Immature natural killer cell (primary cell): ENCODE measurements around the gene RTBDN. TPM values are rescaled to one million over a fixed set of nuclear protein-coding genes. Genes with fewer than 3 reads are reported as not detected.
A peak's percentile ranks its signal among the peaks of the same experiment; 100 is the strongest.
"Not testable (repeated sequence)": the region's sequence is repeated elsewhere in the genome, so short reads cannot be mapped to it uniquely, and the experiment has no call there.

Experiments used
- DNase-seq, 3 donors: peaks; one replicate each; pipeline ENCODE4 v3.0.0; 2022; ENCODE audit warnings: mixed read lengths in 1 of 3
- H3K27ac Mint-ChIP-seq, 6 donors: one replicate each; pipeline ENCODE4 v1.8.0; 2020; ENCODE audit warnings: mixed read lengths in 6 of 6, mild to moderate bottlenecking in 5 of 6, inconsistent platforms in 4 of 6, moderate library complexity in 3 of 6
- H3K27me3 Mint-ChIP-seq, 3 donors: one replicate each; pipeline ENCODE4 v1.8.0; 2020 to 2021; ENCODE audit warnings: low read depth in 3 of 3, mild to moderate bottlenecking in 3 of 3, mixed read lengths in 3 of 3, moderate library complexity in 3 of 3, inconsistent platforms in 1 of 3
- H3K36me3 Mint-ChIP-seq, 3 donors: one replicate each; pipeline ENCODE4 v1.8.0; 2020; ENCODE audit warnings: mixed read lengths in 3 of 3, inconsistent platforms in 2 of 3, mild to moderate bottlenecking in 2 of 3
- H3K4me1 Mint-ChIP-seq, 2 donors: one replicate each; pipeline ENCODE4 v1.8.0; 2020; ENCODE audit warnings: inconsistent platforms in 2 of 2, mild to moderate bottlenecking in 2 of 2, mixed read lengths in 2 of 2, moderate library complexity in 1 of 2
- H3K4me3 Mint-ChIP-seq, 5 donors: one replicate each; pipeline ENCODE4 v1.8.0; 2020; ENCODE audit warnings: mild to moderate bottlenecking in 5 of 5, mixed read lengths in 5 of 5, inconsistent platforms in 3 of 5, moderate library complexity in 3 of 5
- H3K9me3 Mint-ChIP-seq, 6 donors: one replicate each; pipeline ENCODE4 v1.8.0; 2020; ENCODE audit warnings: mild to moderate bottlenecking in 6 of 6, mixed read lengths in 6 of 6, inconsistent platforms in 4 of 6, moderate library complexity in 3 of 6
- polyA plus RNA-seq, 3 donors: library from polyadenylated mRNA; unstranded; fragments of 300-500 nt; fragmentation: Illumina TruSeq; gene quantifications; one replicate each; pipeline ENCODE4 v1.2.3, GENCODE V29; 2021

Gene RTBDN
- polyA plus RNA-seq, 3 donors from 2014 or later, result not detected

- Mint-ChIP-seq H3K27ac (no peak overlapping the region), H3K9me3 (no peaks in the 10 kb centered on the region), H3K4me3 (peak overlapping the region in 4 of 5 donors; percentile 75 to 87 (median 81))
Observed at GRCh38 chr19:12799742-12800465, 34.5 kb downstream of the RTBDN start.

GRCh38 chr19:12797607-12798006 is 36.8 kb downstream of the RTBDN start:
- not testable (repeated sequence) for H3K4me3 Mint-ChIP-seq, H3K36me3 Mint-ChIP-seq, DNase-seq, H3K9me3 Mint-ChIP-seq, H3K27ac Mint-ChIP-seq
- H3K4me1 Mint-ChIP-seq, result peaks cover 37 to 40% of the 10 kb centered on the region in 2 donors
- peaks cover 9 to 23% (median 20%) of the 10 kb centered on the region in 3 donors for H3K27me3 Mint-ChIP-seq

More at GRCh38 chr19:12799742-12800465, 34.5 kb downstream of the RTBDN start:
- Mint-ChIP-seq H3K4me1 (peaks cover 27 to 28% of the 10 kb centered on the region in 2 donors), H3K36me3 (no peaks in the 10 kb centered on the region), H3K27me3 (peaks cover 4 to 9% (median 8%) of the 10 kb centered on the region in 3 donors)
- DNase-seq, result no peak

DNA sequence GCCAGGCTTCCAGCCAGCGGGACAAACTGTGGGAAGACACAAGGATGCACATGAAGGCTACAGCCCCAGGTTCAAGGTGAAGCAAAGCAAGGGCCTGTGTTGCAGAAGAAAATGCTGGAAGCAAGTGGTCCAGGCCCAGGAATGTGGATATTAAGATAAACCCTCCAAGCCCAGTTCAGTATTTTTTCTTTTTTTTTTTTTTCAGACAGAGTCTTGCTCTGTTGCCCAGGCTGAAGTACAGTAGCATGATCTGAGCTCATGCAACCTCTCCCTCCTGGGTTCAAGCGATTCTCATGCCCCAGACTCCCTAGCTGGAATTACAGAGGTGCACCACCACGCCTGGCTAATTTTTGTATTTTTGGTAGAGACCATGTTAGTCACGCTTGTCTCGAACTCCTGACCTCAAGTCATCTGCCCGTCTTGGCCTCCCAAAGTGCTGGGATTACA is 37.2 kb downstream of the RTBDN start:
- H3K36me3 Mint-ChIP-seq, result no peaks in the 10 kb centered on the region
- H3K27ac Mint-ChIP-seq, result peak overlapping the region in 1 of 6 donors; percentile 34
- H3K27me3 Mint-ChIP-seq, result peaks cover 13 to 23% (median 23%) of the 10 kb centered on the region in 3 donors
- no peak overlapping the region for H3K4me3 Mint-ChIP-seq
- DNase-seq, result no peak
- no peaks in the 10 kb centered on the region for H3K9me3 Mint-ChIP-seq
- H3K4me1 Mint-ChIP-seq, result peaks cover 32 to 35% of the 10 kb centered on the region in 2 donors

- Mint-ChIP-seq H3K4me1 (peaks cover 27 to 33% of the 10 kb centered on the region in 2 donors), H3K36me3 (no peaks in the 10 kb centered on the region), H3K27me3 (peaks cover 20 to 30% (median 29%) of the 10 kb centered on the region in 3 donors), H3K9me3 (no peaks in the 10 kb centered on the region), H3K27ac (peak overlapping the region; percentile 14 to 92 (median 88)), H3K4me3 (peak overlapping the region; percentile 37 to 81 (median 71))
- peak; percentile 74 to 80 (median 78) for DNase-seq
Observed at GRCh38 chr19:12796146-12797071, 38.0 kb downstream of the RTBDN start.

GRCh38 chr19:12794971-12795381 is 39.4 kb downstream of the RTBDN start:
- H3K4me3 Mint-ChIP-seq, result peak overlapping the region in 3 of 5 donors; percentile 73 to 82 (median 80)
- H3K36me3 Mint-ChIP-seq, result no peaks in the 10 kb centered on the region
- H3K9me3 Mint-ChIP-seq, result no peaks in the 10 kb centered on the region
- no peak for DNase-seq
- peaks cover 29 to 36% of the 10 kb centered on the region in 2 donors for H3K4me1 Mint-ChIP-seq
- H3K27ac Mint-ChIP-seq, result peak overlapping the region in 5 of 6 donors; percentile 97 to 99 (median 98)
- peaks cover 33 to 44% (median 42%) of the 10 kb centered on the region in 3 donors for H3K27me3 Mint-ChIP-seq

- Mint-ChIP-seq H3K27ac (peak overlapping the region; percentile 92 to 99 (median 98)), H3K36me3 (no peaks in the 10 kb centered on the region), H3K4me1 (peaks cover 29 to 37% of the 10 kb centered on the region in 2 donors), H3K9me3 (no peaks in the 10 kb centered on the region), H3K27me3 (peaks cover 33 to 46% (median 42%) of the 10 kb centered on the region in 3 donors), H3K4me3 (peak overlapping the region; percentile 73 to 82 (median 80))
- no peak for DNase-seq
Observed at GRCh38 chr19:12794196-12794941, 40.0 kb downstream of the RTBDN start.

DNA sequence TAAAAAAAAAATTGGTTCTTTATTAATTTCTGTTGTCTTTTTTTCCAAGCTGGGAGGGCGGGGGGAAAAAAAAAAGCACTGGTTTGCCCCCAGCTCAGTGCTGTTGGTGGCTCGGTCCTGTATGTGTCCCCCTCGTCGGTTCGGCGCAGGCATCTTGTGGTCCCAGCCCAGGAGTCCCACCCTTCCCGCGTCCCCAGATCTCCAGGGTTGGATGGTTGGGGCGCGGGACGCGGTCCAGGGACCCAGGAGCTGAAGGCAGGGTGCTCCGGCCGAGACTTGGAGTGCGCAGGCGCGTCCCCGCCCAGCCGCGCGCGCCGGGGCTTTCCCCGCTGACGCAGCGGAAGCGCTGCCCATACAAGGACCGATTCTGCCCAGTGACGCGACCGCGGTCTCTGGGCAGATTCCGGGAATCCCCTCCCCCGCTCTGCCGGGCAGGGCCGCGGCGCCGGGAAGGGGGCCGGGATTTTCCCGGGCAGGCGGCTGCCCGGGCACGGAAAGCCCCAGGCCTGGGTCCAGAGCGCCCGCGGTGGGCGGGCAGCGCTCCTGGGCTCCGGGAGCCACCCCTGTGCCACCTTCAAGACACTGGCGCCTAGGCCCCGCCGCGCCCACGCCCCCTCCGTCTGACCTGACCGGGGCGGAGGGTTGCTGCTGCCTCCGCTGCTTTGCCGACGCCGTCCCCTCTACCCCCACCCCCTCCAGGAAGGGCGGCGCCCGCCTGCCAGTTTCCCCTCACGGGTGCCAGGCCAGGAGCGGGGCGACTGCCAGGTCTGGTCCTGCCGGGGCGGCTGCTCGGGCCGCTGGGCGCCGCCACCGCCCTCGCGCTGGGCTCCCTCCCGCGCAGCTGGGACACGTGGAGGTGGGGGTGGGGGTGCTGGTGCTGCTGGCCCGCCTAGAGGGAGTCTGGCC is 40.8 kb downstream of the RTBDN start:
- Mint-ChIP-seq H3K27me3 (peaks cover 35 to 51% (median 42%) of the 10 kb centered on the region in 3 donors), H3K4me1 (peaks cover 37 to 45% of the 10 kb centered on the region in 2 donors), H3K9me3 (no peaks in the 10 kb centered on the region), H3K36me3 (no peaks in the 10 kb centered on the region), H3K27ac (peak overlapping the region; percentile 93 to 100 (median 99)), H3K4me3 (peak overlapping the region; percentile 93 to 96 (median 95))
- DNase-seq, result peak; percentile 97 to 99 (median 98)

DNA sequence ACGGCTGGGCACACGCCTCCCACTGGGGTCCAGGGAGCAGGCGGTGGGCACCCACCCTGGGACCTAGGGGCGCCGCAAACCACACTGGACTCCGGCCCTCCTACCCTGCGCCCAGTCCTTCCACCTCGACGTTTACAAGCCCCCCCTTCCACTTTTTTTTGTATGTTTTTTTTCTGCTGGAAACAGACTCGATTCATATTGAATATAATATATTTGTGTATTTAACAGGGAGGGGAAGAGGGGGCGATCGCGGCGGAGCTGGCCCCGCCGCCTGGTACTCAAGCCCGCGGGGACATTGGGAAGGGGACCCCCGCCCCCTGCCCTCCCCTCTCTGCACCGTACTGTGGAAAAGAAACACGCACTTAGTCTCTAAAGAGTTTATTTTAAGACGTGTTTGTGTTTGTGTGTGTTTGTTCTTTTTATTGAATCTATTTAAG is 41.5 kb downstream of the RTBDN start:
- Mint-ChIP-seq H3K9me3 (no peaks in the 10 kb centered on the region), H3K36me3 (no peaks in the 10 kb centered on the region), H3K4me1 (peaks cover 39 to 51% of the 10 kb centered on the region in 2 donors), H3K4me3 (peak overlapping the region; percentile 93 to 96 (median 95)), H3K27ac (peak overlapping the region; percentile 93 to 100 (median 99)), H3K27me3 (peaks cover 35 to 52% (median 42%) of the 10 kb centered on the region in 3 donors)
- no peak for DNase-seq

- H3K36me3 Mint-ChIP-seq, result no peaks in the 10 kb centered on the region
- H3K27ac Mint-ChIP-seq, result peak overlapping the region; percentile 93 to 100 (median 99)
- no peaks in the 10 kb centered on the region for H3K9me3 Mint-ChIP-seq
- peak; percentile 76 to 82 (median 81) for DNase-seq
- peaks cover 35 to 52% (median 42%) of the 10 kb centered on the region in 3 donors for H3K27me3 Mint-ChIP-seq
- peak overlapping the region; percentile 93 to 96 (median 95) for H3K4me3 Mint-ChIP-seq
- peaks cover 39 to 51% of the 10 kb centered on the region in 2 donors for H3K4me1 Mint-ChIP-seq
Observed at GRCh38 chr19:12792051-12792852, 42.1 kb downstream of the RTBDN start.

DNA sequence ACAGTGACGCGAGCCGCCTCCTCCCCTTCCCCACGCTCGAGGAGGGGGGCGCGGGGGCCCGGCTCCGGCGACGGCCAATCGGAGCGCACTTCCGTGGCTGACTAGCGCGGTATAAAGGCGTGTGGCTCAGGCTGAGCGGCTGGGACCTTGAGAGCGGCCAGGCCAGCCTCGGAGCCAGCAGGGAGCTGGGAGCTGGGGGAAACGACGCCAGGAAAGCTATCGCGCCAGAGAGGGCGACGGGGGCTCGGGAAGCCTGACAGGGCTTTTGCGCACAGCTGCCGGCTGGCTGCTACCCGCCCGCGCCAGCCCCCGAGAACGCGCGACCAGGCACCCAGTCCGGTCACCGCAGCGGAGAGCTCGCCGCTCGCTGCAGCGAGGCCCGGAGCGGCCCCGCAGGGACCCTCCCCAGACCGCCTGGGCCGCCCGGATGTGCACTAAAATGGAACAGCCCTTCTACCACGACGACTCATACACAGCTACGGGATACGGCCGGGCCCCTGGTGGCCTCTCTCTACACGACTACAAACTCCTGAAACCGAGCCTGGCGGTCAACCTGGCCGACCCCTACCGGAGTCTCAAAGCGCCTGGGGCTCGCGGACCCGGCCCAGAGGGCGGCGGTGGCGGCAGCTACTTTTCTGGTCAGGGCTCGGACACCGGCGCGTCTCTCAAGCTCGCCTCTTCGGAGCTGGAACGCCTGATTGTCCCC is 42.9 kb downstream of the RTBDN start, which contains the start of gene JUNB:
TSS of gene JUNB (plus strand) at position 142 of the 706 bp plus-strand sequence. CDS start at position 428, 286 bp downstream.
- Mint-ChIP-seq H3K27ac (peak within 1 kb of the TSS; percentile 94 to 100 (median 99)), H3K27me3 (peaks cover 35 to 51% (median 40%) of the 10 kb centered on the region in 3 donors), H3K4me3 (peak within 1 kb of the TSS; percentile 93 to 96 (median 95)), H3K4me1 (peaks cover 40 to 49% of the 10 kb centered on the region in 2 donors), H3K36me3 (no peaks in the 10 kb centered on the region), H3K9me3 (no peaks in the 10 kb centered on the region)
- peak; percentile 98 for DNase-seq
